ENCODE results near the gene FOXD2. TPM values are rescaled to one million over a fixed set of nuclear protein-coding genes. Genes with fewer than 3 reads are reported as not detected.

The FOXD2 gene
- total RNA-seq: not detected in 2 replicates
- 0.02 TPM in 1 of 2 replicates, not detected in the other for polyA plus RNA-seq

DNA sequence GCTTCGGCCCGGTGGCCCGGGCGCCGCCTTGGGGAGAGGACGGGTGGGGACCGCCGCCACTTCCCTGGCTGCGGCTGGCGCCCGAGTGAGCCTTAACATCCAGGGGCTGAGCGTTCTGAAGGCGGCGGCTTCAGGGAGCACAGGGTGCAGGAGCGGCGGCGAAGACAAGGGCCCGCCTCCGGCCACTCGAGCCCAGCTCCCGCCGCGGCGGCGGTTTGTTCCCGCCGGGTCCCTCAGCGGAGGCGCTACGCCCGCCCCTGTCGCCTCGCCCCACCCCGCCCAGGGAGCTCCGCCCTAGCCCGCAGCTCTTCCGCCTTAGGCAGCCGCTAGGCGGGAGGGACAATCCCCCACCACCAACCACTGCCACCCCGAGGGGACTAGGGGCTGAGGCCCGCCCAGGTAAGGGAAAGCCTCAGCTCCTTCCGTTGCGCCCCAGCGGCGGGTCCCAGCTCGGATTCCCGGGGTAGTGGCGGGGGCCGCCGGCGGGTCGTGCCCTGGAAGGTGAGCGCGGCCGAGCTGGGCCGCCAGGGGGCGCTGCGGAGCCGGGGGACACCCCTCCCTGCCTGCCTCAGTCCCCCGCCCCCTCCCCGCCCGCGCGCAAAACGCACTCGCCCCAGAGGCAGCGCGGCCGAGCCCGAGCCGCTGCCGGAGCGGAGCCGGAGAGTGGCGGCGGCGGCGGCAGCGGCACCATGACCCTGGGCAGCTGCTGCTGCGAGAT is at the start of gene FOXD2:
TSS of gene FOXD2 (plus strand) at position 598 of the 718 bp plus-strand sequence. CDS start at position 690, 92 bp downstream.
- H3K4me1 ChIP-seq (ENCODE audit: low read depth): peaks cover 4% of the 10 kb centered on the region
- H3K36me3 ChIP-seq: no peaks in the 10 kb centered on the region
- H3K27me3 ChIP-seq: peaks cover 100% of the 10 kb centered on the region
- no peaks in the 10 kb centered on the region for H3K9me3 ChIP-seq (ENCODE audit: low read depth)
- H3K4me3 ChIP-seq: peak within 1 kb of the TSS; percentile 63
- no peak within 1 kb of the TSS for H3K27ac ChIP-seq
- TF ChIP-seq, protein P1, sequence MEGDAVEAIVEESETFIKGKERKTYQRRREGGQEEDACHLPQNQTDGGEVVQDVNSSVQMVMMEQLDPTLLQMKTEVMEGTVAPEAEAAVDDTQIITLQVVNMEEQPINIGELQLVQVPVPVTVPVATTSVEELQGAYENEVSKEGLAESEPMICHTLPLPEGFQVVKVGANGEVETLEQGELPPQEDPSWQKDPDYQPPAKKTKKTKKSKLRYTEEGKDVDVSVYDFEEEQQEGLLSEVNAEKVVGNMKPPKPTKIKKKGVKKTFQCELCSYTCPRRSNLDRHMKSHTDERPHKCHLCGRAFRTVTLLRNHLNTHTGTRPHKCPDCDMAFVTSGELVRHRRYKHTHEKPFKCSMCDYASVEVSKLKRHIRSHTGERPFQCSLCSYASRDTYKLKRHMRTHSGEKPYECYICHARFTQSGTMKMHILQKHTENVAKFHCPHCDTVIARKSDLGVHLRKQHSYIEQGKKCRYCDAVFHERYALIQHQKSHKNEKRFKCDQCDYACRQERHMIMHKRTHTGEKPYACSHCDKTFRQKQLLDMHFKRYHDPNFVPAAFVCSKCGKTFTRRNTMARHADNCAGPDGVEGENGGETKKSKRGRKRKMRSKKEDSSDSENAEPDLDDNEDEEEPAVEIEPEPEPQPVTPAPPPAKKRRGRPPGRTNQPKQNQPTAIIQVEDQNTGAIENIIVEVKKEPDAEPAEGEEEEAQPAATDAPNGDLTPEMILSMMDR (IDR thresholded peaks at IDR 0.05; ENCODE audit: low read depth, low read length): peak; percentile 70
- peak; percentile 72 to 84 for DNase-seq (ENCODE audit: low read depth in 1 of 2, low spot score in 1 of 2)

DNA sequence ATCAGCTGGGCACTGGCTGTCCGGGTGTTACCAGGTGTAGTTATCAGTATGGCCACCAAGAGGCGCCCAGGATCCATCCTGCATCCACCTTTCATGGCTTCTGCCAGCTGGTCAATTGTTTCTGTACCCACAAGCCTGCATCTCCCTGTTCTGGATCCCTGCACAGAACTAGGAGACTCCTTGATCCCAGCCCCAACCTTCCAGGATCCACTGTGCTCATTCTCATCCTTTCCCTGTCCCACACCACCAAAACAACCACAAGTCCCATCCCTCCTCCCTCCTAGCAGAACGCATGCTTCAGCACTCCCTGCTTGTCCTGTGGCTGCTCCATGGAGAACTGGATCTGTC is 49.0 kb upstream of the FOXD2 start:
- Histone ChIP-seq H3K9me3 (ENCODE audit: low read depth) (no peaks in the 10 kb centered on the region), H3K4me3 (no peak overlapping the region), H3K4me1 (ENCODE audit: low read depth) (no peaks in the 10 kb centered on the region), H3K27ac (no peak overlapping the region), H3K36me3 (no peaks in the 10 kb centered on the region), H3K27me3 (peaks cover 22% of the 10 kb centered on the region)
- TF ChIP-seq, protein P1 (IDR thresholded peaks at IDR 0.05; ENCODE audit: low read depth, low read length): peak; percentile 86
- DNase-seq (ENCODE audit: low read depth in 1 of 2, low spot score in 1 of 2): peak; percentile 64 to 72

DNA sequence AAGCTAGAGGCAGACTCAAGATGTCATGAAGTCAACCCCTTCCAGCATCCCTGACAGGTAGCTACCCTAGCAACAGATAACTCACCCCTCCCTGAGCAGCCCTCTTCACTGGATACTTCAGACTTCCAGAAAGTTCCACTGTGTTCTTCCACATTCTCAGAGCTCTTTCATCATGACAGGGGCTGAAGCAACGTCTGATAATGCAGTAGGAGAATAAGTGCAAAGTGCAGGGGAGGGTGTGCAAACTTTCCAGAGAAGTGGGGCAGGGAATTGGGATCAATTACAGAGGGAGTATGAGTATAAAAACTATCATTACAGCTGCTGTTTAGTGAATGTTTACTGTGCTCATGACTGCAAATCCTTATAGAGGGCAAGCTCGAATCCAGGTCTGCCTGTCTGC is 48.1 kb upstream of the FOXD2 start:
- peaks cover 29% of the 10 kb centered on the region for H3K27me3 ChIP-seq
- H3K36me3 ChIP-seq: no peaks in the 10 kb centered on the region
- no peak overlapping the region for H3K4me3 ChIP-seq
- no peak overlapping the region for H3K27ac ChIP-seq
- DNase-seq (ENCODE audit: low read depth in 1 of 2, low spot score in 1 of 2): no peak
- H3K4me1 ChIP-seq (ENCODE audit: low read depth): no peaks in the 10 kb centered on the region
- TF ChIP-seq, protein P1 (IDR thresholded peaks at IDR 0.05; ENCODE audit: low read depth, low read length): no peak
- no peaks in the 10 kb centered on the region for H3K9me3 ChIP-seq (ENCODE audit: low read depth)

DNA sequence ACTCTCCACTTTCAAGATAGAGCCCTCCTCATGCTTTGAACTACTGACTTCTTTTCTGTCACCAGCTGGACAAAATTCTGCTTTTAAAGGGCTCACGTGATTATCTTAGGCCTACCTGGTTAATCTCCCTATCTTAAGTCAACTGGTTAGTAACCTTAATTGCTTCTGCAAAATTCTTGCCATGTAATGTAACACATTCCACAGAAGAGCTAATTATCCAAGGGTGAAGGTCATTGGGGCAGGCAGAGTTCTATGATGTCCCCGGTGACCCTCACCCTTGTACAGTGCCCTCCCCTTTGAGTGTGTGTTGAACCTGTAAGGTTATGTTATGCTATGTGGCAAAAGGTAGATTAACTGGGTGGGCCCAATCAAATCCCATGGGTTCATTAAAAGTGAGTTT is 47.0 kb upstream of the FOXD2 start:
- TF ChIP-seq, protein P1 (IDR thresholded peaks at IDR 0.05; ENCODE audit: low read depth, low read length): no peak
- no peak for DNase-seq (ENCODE audit: low read depth in 1 of 2, low spot score in 1 of 2)
- Histone ChIP-seq H3K4me1 (ENCODE audit: low read depth) (no peaks in the 10 kb centered on the region), H3K4me3 (no peak overlapping the region), H3K27ac (no peak overlapping the region), H3K9me3 (ENCODE audit: low read depth) (no peaks in the 10 kb centered on the region), H3K36me3 (no peaks in the 10 kb centered on the region), H3K27me3 (peaks cover 40% of the 10 kb centered on the region)

DNA sequence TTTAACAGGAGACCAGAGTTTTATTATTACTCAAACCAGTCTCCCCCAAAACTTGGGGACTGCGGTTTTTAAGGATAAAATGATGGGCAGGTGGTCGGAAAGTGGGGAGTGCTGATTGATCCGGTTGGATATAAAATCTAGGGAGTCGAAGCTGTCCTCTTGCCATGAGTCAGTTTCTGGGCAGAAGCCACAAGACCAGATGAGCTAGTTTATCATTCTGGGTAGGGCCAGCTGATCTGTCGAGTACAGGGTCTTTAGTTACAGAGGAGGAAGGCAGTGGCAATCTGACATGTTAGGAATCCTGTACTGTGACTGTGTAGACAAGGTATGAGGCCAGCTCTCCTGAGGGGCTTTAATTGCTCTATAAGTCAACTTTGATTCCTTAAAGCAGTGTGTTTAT is 44.7 kb upstream of the FOXD2 start:
- Histone ChIP-seq H3K4me3 (no peak overlapping the region), H3K27me3 (peaks cover 56% of the 10 kb centered on the region)
- no peak for DNase-seq (ENCODE audit: low read depth in 1 of 2, low spot score in 1 of 2)

More for the DNA sequence above, 44.7 kb upstream of the FOXD2 start:
- Histone ChIP-seq H3K4me1 (ENCODE audit: low read depth) (no peaks in the 10 kb centered on the region), H3K9me3 (ENCODE audit: low read depth) (no peaks in the 10 kb centered on the region), H3K27ac (no peak overlapping the region), H3K36me3 (no peaks in the 10 kb centered on the region)
- TF ChIP-seq, protein P1 (IDR thresholded peaks at IDR 0.05; ENCODE audit: low read depth, low read length): no peak
